AG04450 (cell line): Measurements from ENCODE around the gene PHLDA2. TPM values are rescaled to one million over a fixed set of nuclear protein-coding genes. Genes with fewer than 3 reads are reported as not detected.

Experiments
- CTCF ChIA-PET: fragments of 300-600, 350-600 bp; formaldehyde crosslinking; extraction: SDS; loops from one replicate; lab custom pipeline; 2022; ENCODE audit warnings: antibody characterized with exemption, inconsistent platforms; lab: Charles Lee
- POLR2A ChIA-PET: fragments of 350-600 bp; formaldehyde crosslinking; extraction: SDS; loops from one replicate; lab custom pipeline; 2021; ENCODE audit warnings: antibody characterized with exemption, inconsistent platforms; lab: Yijun Ruan, JAX
- DNase-seq: peaks from one replicate; pipeline ENCODE4 v3.0.0-alpha.2; 2011; ENCODE audit warnings: low read depth, low spot score
- H3K27ac ChIP-seq: one replicate; pipeline ENCODE4 v1.5.1; 2012; ENCODE audit warnings: low read depth, low read length, control low read depth
- H3K27me3 ChIP-seq: one replicate; pipeline ENCODE4 v1.6.0; 2012; ENCODE audit warnings: low read length; ENCODE audit not compliant: control insufficient read depth, insufficient read depth
- H3K4me3 ChIP-seq: 2 replicates; pipeline ENCODE4 v1.5.1; 2011; ENCODE audit warnings: mild to moderate bottlenecking, low read depth, low read length, control low read depth
- H3K9me3 ChIP-seq: 2 replicates; pipeline ENCODE4 v1.5.1; 2012; ENCODE audit warnings: low read length; ENCODE audit not compliant: control insufficient read depth, insufficient read depth
- polyA plus RNA-seq: library from polyadenylated mRNA; depleted of rRNA; stranded (reverse); fragments of >200 nt; gene quantifications from 2 replicates; pipeline ENCODE4 v1.2.3, GENCODE V29; 2011
- TF ChIP-seq, protein P1 (sequence below): IDR thresholded peaks from 2 replicates; pipeline ENCODE4 v1.5.1; 2011; ENCODE audit warnings: low read depth, low read length, control low read depth, inconsistent platforms

Gene PHLDA2
- polyA plus RNA-seq, 1 experiment, result 9.6 TPM

DNA sequence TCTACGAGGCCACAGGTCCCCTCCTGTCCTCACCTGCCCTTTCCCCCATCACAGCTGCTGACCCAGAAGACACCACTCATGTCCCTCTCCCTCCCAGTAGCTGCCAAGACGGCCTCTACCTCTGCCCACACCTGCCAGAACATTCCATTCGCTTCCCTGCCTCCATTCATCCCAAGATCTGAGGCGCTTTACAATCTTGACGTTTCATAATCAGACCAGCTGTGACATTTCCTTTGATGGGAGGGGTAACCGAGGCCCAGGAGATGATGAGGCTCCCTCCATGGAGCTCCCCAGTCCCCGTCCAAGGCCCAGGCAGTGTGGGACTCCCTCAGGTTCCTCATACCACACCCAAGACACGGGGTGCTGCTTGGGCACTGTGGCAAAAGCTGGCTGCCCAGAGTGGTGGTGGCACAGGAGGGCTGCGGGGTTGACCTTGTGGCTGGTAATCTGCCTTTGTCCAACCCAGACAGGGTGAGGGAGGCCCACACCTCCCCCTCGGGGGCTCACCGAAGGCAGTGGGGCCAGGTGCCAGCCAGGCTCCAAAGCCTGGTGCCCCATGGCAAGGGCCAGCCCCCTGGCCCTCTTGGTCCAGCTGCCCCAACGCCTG, 17.3 kb downstream of the PHLDA2 start:
- no peaks in the 10 kb centered on the region; the same call in 1 of the 2 replicates for H3K9me3 ChIP-seq
- ChIA-PET POLR2A (interaction anchor here (1.0 to 1.2 kb wide), 2 partner anchors 9 to 17 kb away, joined by 3 to 5 read pairs; partner anchors contain the start of gene PHLDA2), CTCF (interaction anchor here (0.6 to 1.2 kb wide), 2 partner anchors 35 to 380 kb away, joined by 3 read pairs; no protein-coding TSS in a partner anchor)
- no peak overlapping the region for H3K4me3 ChIP-seq
- no peak for DNase-seq
- no peaks in the 10 kb centered on the region for H3K27me3 ChIP-seq
- TF ChIP-seq, protein P1, sequence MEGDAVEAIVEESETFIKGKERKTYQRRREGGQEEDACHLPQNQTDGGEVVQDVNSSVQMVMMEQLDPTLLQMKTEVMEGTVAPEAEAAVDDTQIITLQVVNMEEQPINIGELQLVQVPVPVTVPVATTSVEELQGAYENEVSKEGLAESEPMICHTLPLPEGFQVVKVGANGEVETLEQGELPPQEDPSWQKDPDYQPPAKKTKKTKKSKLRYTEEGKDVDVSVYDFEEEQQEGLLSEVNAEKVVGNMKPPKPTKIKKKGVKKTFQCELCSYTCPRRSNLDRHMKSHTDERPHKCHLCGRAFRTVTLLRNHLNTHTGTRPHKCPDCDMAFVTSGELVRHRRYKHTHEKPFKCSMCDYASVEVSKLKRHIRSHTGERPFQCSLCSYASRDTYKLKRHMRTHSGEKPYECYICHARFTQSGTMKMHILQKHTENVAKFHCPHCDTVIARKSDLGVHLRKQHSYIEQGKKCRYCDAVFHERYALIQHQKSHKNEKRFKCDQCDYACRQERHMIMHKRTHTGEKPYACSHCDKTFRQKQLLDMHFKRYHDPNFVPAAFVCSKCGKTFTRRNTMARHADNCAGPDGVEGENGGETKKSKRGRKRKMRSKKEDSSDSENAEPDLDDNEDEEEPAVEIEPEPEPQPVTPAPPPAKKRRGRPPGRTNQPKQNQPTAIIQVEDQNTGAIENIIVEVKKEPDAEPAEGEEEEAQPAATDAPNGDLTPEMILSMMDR, result no peak
- no peak overlapping the region for H3K27ac ChIP-seq

- H3K4me3 ChIP-seq, result no peak overlapping the region
- TF ChIP-seq, protein P1, result no peak
- DNase-seq, result no peak
- no peaks in the 10 kb centered on the region for H3K27me3 ChIP-seq
- H3K27ac ChIP-seq, result no peak overlapping the region
- POLR2A ChIA-PET, result interaction anchor here (1.0 to 1.2 kb wide), 2 partner anchors 8 to 18 kb away, joined by 3 to 5 read pairs; partner anchors contain the start of gene PHLDA2
- CTCF ChIA-PET, result interaction anchor here (0.6 to 1.2 kb wide), 2 partner anchors 36 to 380 kb away, joined by 3 read pairs; no protein-coding TSS in a partner anchor
- H3K9me3 ChIP-seq, result no peaks in the 10 kb centered on the region; the same call in 1 of the 2 replicates
These were observed 18.0 kb downstream of the PHLDA2 start for GRCh38 chr11:2911088-2911784.

GRCh38 chr11:2910401-2910955, 18.7 kb downstream of the PHLDA2 start:
- POLR2A ChIA-PET, result no interaction called here
- CTCF ChIA-PET, result no interaction called here
- no peaks in the 10 kb centered on the region for H3K27me3 ChIP-seq
- H3K4me3 ChIP-seq, result no peak overlapping the region
- TF ChIP-seq, protein P1, result no peak
- DNase-seq, result no peak
- H3K27ac ChIP-seq, result no peak overlapping the region
- H3K9me3 ChIP-seq, result no peaks in the 10 kb centered on the region; the same call in 1 of the 2 replicates

DNA sequence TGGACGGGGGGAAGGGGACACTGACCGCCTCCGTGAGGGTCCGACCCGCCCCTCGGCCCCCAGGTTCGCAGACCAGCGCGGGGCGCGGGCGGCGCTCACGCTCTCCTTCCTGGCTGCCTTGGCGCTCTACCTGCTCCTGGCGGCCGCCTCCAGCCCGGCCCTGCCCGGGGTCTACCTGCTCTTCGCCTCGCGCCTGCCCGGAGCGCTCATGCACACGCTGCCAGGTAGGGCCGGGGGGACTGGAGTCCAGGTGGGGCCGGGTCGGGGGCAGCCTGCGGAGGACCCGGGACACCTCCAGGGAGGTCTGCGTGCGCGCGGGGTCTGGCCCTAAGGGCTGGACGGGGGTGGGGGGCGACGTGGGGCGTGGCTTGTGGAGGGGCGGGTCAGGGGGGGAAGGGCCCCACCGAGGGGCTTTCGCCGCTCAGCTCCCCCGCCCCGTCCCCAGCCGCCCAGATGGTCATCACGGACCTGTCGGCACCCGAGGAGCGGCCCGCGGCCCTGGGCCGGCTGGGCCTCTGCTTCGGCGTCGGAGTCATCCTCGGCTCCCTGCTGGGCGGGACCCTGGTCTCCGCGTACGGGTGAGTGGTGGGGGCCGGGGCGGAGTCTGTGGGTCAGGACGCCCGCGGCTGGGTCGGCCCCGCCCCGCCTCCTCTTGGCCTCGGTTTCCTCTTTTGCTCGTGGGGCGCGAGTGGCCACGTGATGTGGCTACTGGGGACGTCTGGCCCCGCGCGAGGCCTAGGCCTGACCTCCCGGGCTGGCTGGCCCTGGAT, 19.9 kb downstream of the PHLDA2 start:
- ChIA-PET CTCF (no interaction called here), POLR2A (no interaction called here)
- TF ChIP-seq, protein P1, result no peak
- no peak for DNase-seq
- Histone ChIP-seq H3K27me3 (no peaks in the 10 kb centered on the region), H3K9me3 (peaks cover 4% of the 10 kb centered on the region; the same call in 1 of the 2 replicates), H3K27ac (no peak overlapping the region), H3K4me3 (no peak overlapping the region)
